Right lung (tissue), 5 donors: ENCODE measurements around the gene CTSE. TPM values are rescaled to one million over a fixed set of nuclear protein-coding genes. Genes with fewer than 3 reads are reported as not detected.

Source experiments
- DNase-seq, 2 donors: peaks; one replicate each; pipeline ENCODE4 v3.0.0-alpha.2; 2013
- polyA plus RNA-seq, 5 donors: library from polyadenylated mRNA; unstranded; fragments of 120-200 nt; gene quantifications; one replicate each; pipeline versions ENCODE4 v1.2.1 to v1.2.3, GENCODE V29; 2013; ENCODE audit warnings: inconsistent platforms in 1 of 5, low replicate concordance in 1 of 5; ENCODE audit not compliant: insufficient read length in 5 of 5, insufficient read depth in 1 of 5

CTSE gene
- polyA plus RNA-seq, 5 donors = 0.33 to 1.5 (median 0.66) TPM

- DNase-seq = no peak
Measured at GRCh38 chr1:205993068-205993467, 30.6 kb downstream of the CTSE start.

- DNase-seq = no peak
Measured at GRCh38 chr1:205992218-205992882, 31.3 kb downstream of the CTSE start.

- no peak for DNase-seq
Measured at GRCh38 chr1:205991237-205991636, 32.5 kb downstream of the CTSE start.

- DNase-seq = no peak
Measured at GRCh38 chr1:205990226-205990625, 33.5 kb downstream of the CTSE start.

- DNase-seq = no peak
Measured at GRCh38 chr1:205989786-205990185, 33.9 kb downstream of the CTSE start.

- DNase-seq = no peak
Measured at GRCh38 chr1:205988585-205988995, 35.1 kb downstream of the CTSE start.

GRCh38 chr1:205986861-205987260 is 36.8 kb downstream of the CTSE start:
- no peak for DNase-seq

- DNase-seq = no peak
Measured at GRCh38 chr1:205986292-205986691, 37.4 kb downstream of the CTSE start.

- no peak for DNase-seq
Measured at GRCh38 chr1:205985330-205986005, 38.2 kb downstream of the CTSE start.

GRCh38 chr1:205983925-205984725 is 39.6 kb downstream of the CTSE start:
- peak in 1 of 2 donors; percentile 43 for DNase-seq

GRCh38 chr1:205981257-205981656 is 42.4 kb downstream of the CTSE start:
- DNase-seq = no peak

GRCh38 chr1:205980237-205980870 is 43.3 kb downstream of the CTSE start:
- DNase-seq = no peak

- DNase-seq = no peak
Measured at GRCh38 chr1:205979301-205979700, 44.4 kb downstream of the CTSE start.

- DNase-seq = no peak
Measured at GRCh38 chr1:205978676-205979075, 45.0 kb downstream of the CTSE start.

GRCh38 chr1:205977402-205978014 is 46.2 kb downstream of the CTSE start:
- DNase-seq = peak; percentile 52 to 67

GRCh38 chr1:205976708-205977401 is 46.8 kb downstream of the CTSE start:
- no peak for DNase-seq

- no peak for DNase-seq
Measured at GRCh38 chr1:205976036-205976435, 47.7 kb downstream of the CTSE start.

GRCh38 chr1:205975387-205975998 is 48.2 kb downstream of the CTSE start:
- DNase-seq = no peak

GRCh38 chr1:205974712-205975111 is 49.0 kb downstream of the CTSE start:
- DNase-seq = no peak

- no peak for DNase-seq
Measured at GRCh38 chr1:205973377-205974232, 50.1 kb downstream of the CTSE start.
